ENCODE results near the gene SEMA6A.

The SEMA6A gene

GRCh38 chr5:116564312-116564711 lies 10.3 kb downstream of the SEMA6A start:
- Histone ChIP-seq H3K27ac (no peak overlapping the region), H3K4me3 (IDR thresholded peaks at IDR 0.05; ENCODE audit: insufficient read depth, low read depth, low read length) (no peak overlapping the region), H3K4me1 (ENCODE audit: low read depth, poor library complexity, severe bottlenecking) (no peaks in the 10 kb centered on the region), H3K36me3 (ENCODE audit: insufficient read depth) (no peaks in the 10 kb centered on the region), H3K4me2 (no peak overlapping the region), H3K9ac (no peak overlapping the region), H2AFZ (ENCODE audit: low read depth) (no peak overlapping the region), H3K27me3 (ENCODE audit: insufficient read depth, low read depth) (no peaks in the 10 kb centered on the region), H3K79me2 (ENCODE audit: insufficient read depth, low read depth) (no peaks in the 10 kb centered on the region), H4K20me1 (ENCODE audit: insufficient read depth) (no peaks in the 10 kb centered on the region)
- TF ChIP-seq, protein P1, sequence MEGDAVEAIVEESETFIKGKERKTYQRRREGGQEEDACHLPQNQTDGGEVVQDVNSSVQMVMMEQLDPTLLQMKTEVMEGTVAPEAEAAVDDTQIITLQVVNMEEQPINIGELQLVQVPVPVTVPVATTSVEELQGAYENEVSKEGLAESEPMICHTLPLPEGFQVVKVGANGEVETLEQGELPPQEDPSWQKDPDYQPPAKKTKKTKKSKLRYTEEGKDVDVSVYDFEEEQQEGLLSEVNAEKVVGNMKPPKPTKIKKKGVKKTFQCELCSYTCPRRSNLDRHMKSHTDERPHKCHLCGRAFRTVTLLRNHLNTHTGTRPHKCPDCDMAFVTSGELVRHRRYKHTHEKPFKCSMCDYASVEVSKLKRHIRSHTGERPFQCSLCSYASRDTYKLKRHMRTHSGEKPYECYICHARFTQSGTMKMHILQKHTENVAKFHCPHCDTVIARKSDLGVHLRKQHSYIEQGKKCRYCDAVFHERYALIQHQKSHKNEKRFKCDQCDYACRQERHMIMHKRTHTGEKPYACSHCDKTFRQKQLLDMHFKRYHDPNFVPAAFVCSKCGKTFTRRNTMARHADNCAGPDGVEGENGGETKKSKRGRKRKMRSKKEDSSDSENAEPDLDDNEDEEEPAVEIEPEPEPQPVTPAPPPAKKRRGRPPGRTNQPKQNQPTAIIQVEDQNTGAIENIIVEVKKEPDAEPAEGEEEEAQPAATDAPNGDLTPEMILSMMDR (conservative IDR thresholded peaks at IDR 0.05; ENCODE audit: low read depth, low read length), result no peak

GRCh38 chr5:116563736-116564308 lies 10.8 kb downstream of the SEMA6A start:
- Histone ChIP-seq H3K27ac (no peak overlapping the region), H3K4me2 (no peak overlapping the region), H2AFZ (ENCODE audit: low read depth) (no peak overlapping the region), H3K4me3 (IDR thresholded peaks at IDR 0.05; ENCODE audit: insufficient read depth, low read depth, low read length) (no peak overlapping the region), H3K4me1 (ENCODE audit: low read depth, poor library complexity, severe bottlenecking) (no peaks in the 10 kb centered on the region), H3K36me3 (ENCODE audit: insufficient read depth) (no peaks in the 10 kb centered on the region), H3K9ac (no peak overlapping the region), H3K79me2 (ENCODE audit: insufficient read depth, low read depth) (no peaks in the 10 kb centered on the region), H4K20me1 (ENCODE audit: insufficient read depth) (no peaks in the 10 kb centered on the region), H3K27me3 (ENCODE audit: insufficient read depth, low read depth) (no peaks in the 10 kb centered on the region)
- TF ChIP-seq, protein P1 (conservative IDR thresholded peaks at IDR 0.05; ENCODE audit: low read depth, low read length), result no peak

GRCh38 chr5:116562669-116563068 lies 12.0 kb downstream of the SEMA6A start:
- H3K27ac ChIP-seq, result no peak overlapping the region
- H3K4me3 ChIP-seq (IDR thresholded peaks at IDR 0.05; ENCODE audit: insufficient read depth, low read depth, low read length), result no peak overlapping the region
- H3K36me3 ChIP-seq (ENCODE audit: insufficient read depth), result no peaks in the 10 kb centered on the region
- no peak overlapping the region for H3K4me2 ChIP-seq
- no peaks in the 10 kb centered on the region for H4K20me1 ChIP-seq (ENCODE audit: insufficient read depth)
- TF ChIP-seq, protein P1 (conservative IDR thresholded peaks at IDR 0.05; ENCODE audit: low read depth, low read length), result no peak
- no peak overlapping the region for H2AFZ ChIP-seq (ENCODE audit: low read depth)
- H3K79me2 ChIP-seq (ENCODE audit: insufficient read depth, low read depth), result no peaks in the 10 kb centered on the region
- no peaks in the 10 kb centered on the region for H3K4me1 ChIP-seq (ENCODE audit: low read depth, poor library complexity, severe bottlenecking)
- no peaks in the 10 kb centered on the region for H3K27me3 ChIP-seq (ENCODE audit: insufficient read depth, low read depth)
- H3K9ac ChIP-seq, result no peak overlapping the region

- TF ChIP-seq, protein P1 (conservative IDR thresholded peaks at IDR 0.05; ENCODE audit: low read depth, low read length), result no peak
- Histone ChIP-seq H3K79me2 (ENCODE audit: insufficient read depth, low read depth) (no peaks in the 10 kb centered on the region), H3K27me3 (ENCODE audit: insufficient read depth, low read depth) (no peaks in the 10 kb centered on the region), H3K4me1 (ENCODE audit: low read depth, poor library complexity, severe bottlenecking) (no peaks in the 10 kb centered on the region), H3K4me2 (no peak overlapping the region), H3K27ac (no peak overlapping the region), H3K9ac (no peak overlapping the region), H3K36me3 (ENCODE audit: insufficient read depth) (no peaks in the 10 kb centered on the region), H2AFZ (ENCODE audit: low read depth) (no peak overlapping the region), H4K20me1 (ENCODE audit: insufficient read depth) (no peaks in the 10 kb centered on the region), H3K4me3 (IDR thresholded peaks at IDR 0.05; ENCODE audit: insufficient read depth, low read depth, low read length) (no peak overlapping the region)
Observed at GRCh38 chr5:116561658-116562057, 13.0 kb downstream of the SEMA6A start.

All from KMS-11 (cell line).